ENCODE data around the gene FAM184A.

FAM184A gene

GRCh38 chr6:118993803-118994251, 84.6 kb downstream of the FAM184A start:
- in situ Hi-C loops (cut with HindIII; ENCODE audit: low sequenced_read_pairs): no loop called here
- no peak overlapping the region for H3K4me3 ChIP-seq (ENCODE audit: low read depth, low read length)
- TF ChIP-seq CTCF (IDR thresholded peaks at IDR 0.05; ENCODE audit: low read depth, low read length): no peak
- DNase-seq (ENCODE audit: low read depth, low spot score): no peak

GRCh38 chr6:118993358-118993757, 85.1 kb downstream of the FAM184A start:
- in situ Hi-C loops (cut with HindIII; ENCODE audit: low sequenced_read_pairs): no loop called here
- H3K4me3 ChIP-seq (ENCODE audit: low read depth, low read length): no peak overlapping the region
- TF ChIP-seq CTCF (IDR thresholded peaks at IDR 0.05; ENCODE audit: low read depth, low read length): no peak
- no peak for DNase-seq (ENCODE audit: low read depth, low spot score)

- no peak overlapping the region for H3K4me3 ChIP-seq (ENCODE audit: low read depth, low read length)
- in situ Hi-C loops (cut with HindIII; ENCODE audit: low sequenced_read_pairs): no loop called here
- no peak for TF ChIP-seq CTCF (IDR thresholded peaks at IDR 0.05; ENCODE audit: low read depth, low read length)
- no peak for DNase-seq (ENCODE audit: low read depth, low spot score)
These were observed 86.2 kb downstream of the FAM184A start for GRCh38 chr6:118992186-118992795.

- no peak for TF ChIP-seq CTCF (IDR thresholded peaks at IDR 0.05; ENCODE audit: low read depth, low read length)
- no peak overlapping the region for H3K4me3 ChIP-seq (ENCODE audit: low read depth, low read length)
- DNase-seq (ENCODE audit: low read depth, low spot score): no peak
- in situ Hi-C loops (cut with HindIII; ENCODE audit: low sequenced_read_pairs): no loop called here
These were observed 92.2 kb downstream of the FAM184A start for GRCh38 chr6:118986312-118986711.

- H3K4me3 ChIP-seq (ENCODE audit: low read depth, low read length): no peak overlapping the region
- TF ChIP-seq CTCF (IDR thresholded peaks at IDR 0.05; ENCODE audit: low read depth, low read length): no peak
- no peak for DNase-seq (ENCODE audit: low read depth, low spot score)
- in situ Hi-C loops (cut with HindIII; ENCODE audit: low sequenced_read_pairs): no loop called here
These were observed 93.2 kb downstream of the FAM184A start for GRCh38 chr6:118985123-118985830.

GRCh38 chr6:118984342-118984741, 94.1 kb downstream of the FAM184A start:
- in situ Hi-C loops (cut with HindIII; ENCODE audit: low sequenced_read_pairs): no loop called here
- DNase-seq (ENCODE audit: low read depth, low spot score): no peak

More at GRCh38 chr6:118984342-118984741, 94.1 kb downstream of the FAM184A start:
- H3K4me3 ChIP-seq (ENCODE audit: low read depth, low read length): no peak overlapping the region
- no peak for TF ChIP-seq CTCF (IDR thresholded peaks at IDR 0.05; ENCODE audit: low read depth, low read length)
